Measurements from ENCODE around the gene ACER1.
A peak's percentile ranks its signal among the peaks of the same experiment; 100 is the strongest.
"Not testable (repeated sequence)": the region's sequence is repeated elsewhere in the genome, so short reads cannot be mapped to it uniquely, and the experiment has no call there.

Gene ACER1

DNA sequence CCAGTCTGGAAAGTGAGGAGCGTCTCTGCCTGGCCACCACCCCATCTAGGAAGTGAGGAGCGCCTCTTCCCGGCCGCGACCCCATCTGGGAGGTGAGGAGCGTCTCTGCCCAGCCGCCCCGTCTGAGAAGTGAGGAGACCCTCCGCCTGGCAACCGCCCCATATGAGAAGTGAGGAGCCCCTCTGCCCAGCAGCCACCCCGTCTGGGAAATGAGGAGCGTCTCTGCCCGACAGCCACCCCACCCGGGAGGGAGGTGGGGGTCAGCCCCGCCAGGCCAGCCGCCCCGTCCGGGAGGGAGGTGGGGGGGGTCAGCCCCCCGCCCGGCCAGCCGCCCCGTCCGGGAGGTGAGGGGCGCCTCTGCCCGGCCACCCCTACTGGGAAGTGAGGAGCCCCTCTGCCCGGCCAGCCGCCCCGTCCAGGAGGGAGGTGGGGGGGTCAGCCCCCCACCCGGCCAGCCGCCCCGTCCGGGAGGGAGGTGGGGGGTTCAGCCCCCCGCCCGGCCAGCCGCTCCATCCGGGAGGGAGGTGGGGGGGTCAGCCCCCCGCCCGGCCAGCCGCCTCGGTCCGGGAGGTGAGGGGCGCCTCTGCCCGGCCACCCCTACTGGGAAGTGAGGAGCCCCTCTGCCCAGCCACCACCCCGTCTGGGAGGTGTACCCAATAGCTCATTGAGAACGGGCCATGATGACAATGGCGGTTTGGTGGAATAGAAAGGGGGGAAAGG, 22.1 kb upstream of the ACER1 start:
- not testable (repeated sequence) for DNase-seq

- DNase-seq = no peak
Observed at GRCh38 chr19:6354098-6354674, 20.8 kb upstream of the ACER1 start.

- no peak for DNase-seq
Observed at GRCh38 chr19:6352381-6353165, 19.2 kb upstream of the ACER1 start.

GRCh38 chr19:6350688-6351087, 17.3 kb upstream of the ACER1 start:
- no peak for DNase-seq

DNA sequence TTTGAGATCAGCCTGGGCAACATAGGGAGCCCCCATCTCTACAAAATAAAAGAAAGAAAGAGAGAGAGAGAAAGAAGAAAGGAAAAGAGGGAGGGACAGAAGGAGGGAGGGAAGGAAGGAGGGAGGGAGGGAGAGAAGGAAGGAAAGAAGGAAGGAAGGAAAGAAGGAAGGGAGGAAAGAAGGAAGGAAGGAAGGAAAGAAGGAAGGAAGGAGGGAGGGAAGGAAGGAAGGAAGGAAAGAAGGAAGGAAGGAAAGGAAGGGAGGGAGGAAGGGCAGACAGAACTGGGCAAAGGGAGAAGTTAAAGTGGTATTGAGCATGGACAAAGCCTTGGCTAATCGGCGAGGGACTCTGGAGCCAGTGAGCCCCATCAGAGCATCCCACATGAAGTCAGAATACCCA, 15.9 kb upstream of the ACER1 start:
- DNase-seq = not testable (repeated sequence)

- DNase-seq = no peak
Observed at GRCh38 chr19:6343462-6343861, 10.1 kb upstream of the ACER1 start.

GRCh38 chr19:6340493-6341201, 7.2 kb upstream of the ACER1 start:
- DNase-seq = no peak

- no peak for DNase-seq
Observed at GRCh38 chr19:6334490-6335285, 1.3 kb upstream of the ACER1 start.

- no peak for DNase-seq
Observed at GRCh38 chr19:6326815-6327214, 6.6 kb downstream of the ACER1 start.

GRCh38 chr19:6325614-6326013, 7.8 kb downstream of the ACER1 start:
- no peak for DNase-seq

DNA sequence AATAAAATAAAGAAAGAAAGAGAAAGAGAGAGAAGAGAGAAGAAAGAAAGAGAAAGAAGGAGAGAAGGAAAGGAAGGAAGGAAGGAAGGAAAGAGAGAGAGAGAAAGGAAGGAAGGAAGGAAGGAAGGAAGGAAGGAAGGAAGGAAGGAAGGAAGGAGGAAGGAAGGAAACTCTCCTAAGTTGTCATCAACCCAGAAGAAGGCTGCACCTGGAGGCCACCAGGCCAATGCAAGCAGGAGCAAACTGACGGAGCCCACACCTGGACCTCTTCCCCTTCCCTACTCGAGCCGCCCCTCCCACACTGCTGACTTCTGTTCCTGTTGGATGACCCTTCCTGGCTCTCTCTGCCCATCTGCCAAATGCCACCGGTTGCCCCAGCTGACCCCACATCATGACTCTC, 8.7 kb downstream of the ACER1 start:
- DNase-seq = no peak

DNA sequence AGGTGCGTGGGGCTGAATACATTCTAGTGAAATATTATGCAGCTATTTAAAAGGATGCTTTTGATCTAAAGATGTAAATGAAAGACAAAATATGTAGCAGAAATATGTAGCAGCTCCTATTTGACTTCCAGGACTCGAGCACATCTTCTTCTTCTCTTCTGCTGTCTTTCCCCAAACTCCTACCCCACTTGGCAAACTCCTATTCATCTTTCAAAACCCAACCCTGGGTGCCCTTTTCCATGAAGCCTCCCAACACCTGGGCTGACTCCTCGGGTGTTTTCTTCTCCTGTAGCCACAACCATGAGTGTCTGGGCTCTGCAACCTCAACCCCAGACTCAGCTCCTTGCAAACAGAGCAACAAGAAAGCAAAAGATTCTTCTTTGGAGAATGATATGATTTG, 11.1 kb downstream of the ACER1 start:
- no peak for DNase-seq

- no peak for DNase-seq
Observed at GRCh38 chr19:6319376-6319775, 14.0 kb downstream of the ACER1 start.

DNA sequence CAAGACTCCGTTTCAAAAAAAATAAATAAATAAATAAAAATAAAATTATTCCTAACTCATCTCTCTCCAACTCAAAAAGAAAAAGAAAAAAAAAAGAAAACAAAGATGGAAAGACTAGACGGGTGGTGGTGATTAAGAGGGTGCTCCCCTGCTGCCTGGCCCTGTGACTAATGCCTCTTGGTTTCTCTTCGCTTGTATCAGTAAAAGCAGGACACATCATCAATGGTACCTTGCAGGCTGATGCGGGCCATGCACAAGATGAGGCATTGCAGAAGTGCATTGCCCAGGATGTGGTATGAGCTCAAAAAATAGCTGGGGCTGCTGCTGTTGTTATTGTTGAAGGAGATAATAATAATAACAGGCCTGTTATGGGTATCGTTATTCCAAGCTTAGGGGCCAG, 14.6 kb downstream of the ACER1 start:
- DNase-seq = no peak

DNA sequence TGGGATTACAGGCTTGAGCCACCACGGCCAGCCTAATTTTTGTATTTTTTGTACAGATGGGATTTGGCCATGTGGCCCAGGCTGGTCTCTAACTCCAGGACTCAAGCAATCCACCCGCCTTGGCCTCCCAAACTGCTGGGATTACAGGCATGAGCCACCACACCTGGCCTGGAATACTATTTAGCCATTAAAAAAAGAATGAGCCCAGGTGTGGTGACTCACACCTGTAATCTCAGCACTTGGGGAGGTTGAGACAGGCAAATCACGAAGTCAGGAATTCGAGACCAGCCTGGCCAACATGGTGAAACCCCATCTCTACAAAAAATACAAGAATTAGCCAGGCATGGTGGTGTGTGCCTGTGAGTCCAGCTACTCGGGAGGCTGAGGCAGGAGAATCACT, 17.8 kb downstream of the ACER1 start:
- not testable (repeated sequence) for DNase-seq

DNA sequence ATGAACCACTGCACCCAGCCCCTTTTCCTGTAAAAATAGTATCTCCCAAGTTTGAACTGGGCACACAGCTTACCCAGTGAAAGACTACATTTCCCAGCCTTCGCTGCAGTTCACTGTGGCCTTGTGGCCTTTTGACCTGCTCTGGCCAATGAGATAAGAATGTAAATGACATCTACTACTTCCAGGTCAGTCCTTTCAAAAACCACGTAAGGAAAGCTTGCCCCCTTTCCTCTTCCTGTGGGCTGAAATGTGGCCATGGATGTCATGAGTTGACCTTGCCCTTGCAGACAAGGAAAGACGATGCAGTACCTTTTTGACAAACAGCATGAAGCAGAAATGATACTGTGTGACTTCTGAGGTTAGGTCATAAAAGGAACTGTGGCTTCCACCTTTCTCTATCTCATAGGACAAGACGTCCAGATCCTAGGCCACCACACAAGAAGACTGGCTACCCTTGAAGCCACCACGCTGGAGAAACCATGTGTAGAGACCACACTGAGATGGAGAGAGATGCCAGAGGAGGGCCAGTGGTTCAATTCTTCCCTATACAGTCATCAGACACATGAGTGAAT, 19.9 kb downstream of the ACER1 start:
- no peak for DNase-seq

DNA sequence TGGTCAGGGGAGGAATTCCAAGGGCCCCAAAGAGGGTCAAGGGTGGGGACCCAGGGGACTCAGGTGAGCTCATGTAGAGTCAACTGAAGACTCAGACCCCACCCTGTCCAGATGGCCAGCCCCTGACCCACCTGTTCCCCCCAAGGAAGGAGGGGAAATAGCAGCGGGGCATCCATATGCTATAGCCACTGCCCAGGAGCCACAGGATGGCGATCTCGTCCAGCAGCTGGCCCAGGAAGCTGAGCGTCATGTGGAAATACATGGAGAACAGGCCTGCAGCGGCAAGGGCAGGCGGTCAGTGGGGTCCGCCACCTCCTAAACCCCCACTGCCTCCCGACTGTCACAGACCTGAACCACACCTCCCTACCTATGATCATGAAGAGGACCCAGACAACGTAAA, 21.4 kb downstream of the ACER1 start:
- no peak for DNase-seq

DNA sequence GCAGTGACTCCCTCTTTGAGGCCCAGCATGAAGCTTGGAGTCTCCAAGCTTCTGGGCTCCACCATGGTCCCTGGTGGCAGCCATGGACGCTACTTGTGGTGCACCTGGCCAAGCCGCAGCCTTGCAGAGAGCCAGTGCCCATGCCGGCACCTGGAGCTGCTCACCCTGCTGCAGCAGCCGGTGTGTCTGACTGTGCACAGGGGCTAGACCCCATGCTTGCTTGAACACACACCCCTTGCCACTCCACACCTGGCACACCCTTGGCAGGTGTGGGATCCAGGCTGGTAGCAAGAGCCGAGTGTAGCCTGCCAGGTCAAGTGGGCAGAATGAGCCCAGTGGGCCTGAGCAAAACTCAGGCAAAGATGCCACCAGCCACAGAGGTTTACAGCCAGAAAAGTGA, 35.0 kb downstream of the ACER1 start:
- no peak for DNase-seq

DNA sequence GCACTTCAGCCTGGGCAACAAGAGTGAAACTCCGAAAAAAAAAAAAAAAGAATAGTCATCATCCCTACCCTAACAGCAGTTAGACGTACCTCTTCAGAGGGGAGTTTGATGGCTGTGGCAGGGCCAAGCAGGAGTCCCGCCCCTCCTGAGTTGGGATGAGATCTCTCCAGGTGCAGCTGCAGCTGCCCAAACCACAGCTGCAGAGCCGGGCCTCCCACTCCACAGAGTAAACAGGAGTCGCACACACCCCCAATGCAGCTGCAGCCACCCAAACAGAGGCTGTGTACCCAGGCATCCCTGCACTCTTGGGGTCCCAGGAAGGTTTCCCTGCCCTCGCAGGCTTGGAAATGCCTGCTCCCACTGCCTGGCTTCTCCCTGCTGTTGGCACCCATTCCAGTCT, 36.2 kb downstream of the ACER1 start:
- DNase-seq = peak; percentile 21

DNA sequence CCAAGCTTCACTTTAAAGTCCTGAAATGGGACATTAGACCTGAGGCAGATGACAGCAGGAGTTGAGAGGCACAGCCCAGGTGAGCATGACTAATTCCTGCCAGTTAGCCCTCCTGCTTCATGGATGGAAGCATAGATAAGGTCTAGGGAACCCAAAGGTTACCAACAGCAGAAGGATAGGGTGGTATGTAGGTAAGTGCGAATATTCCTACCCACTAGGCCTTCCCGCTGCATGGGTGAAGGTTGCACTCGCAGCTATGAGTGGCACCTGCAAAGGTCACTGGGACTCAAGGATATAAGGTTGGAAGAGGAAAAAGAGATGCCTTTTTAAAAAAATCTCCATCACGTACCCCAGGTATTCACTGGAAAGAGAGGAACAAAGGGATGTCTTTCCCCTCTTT, 41.4 kb downstream of the ACER1 start:
- no peak for DNase-seq

GRCh38 chr19:6288737-6289136, 44.7 kb downstream of the ACER1 start:
- DNase-seq = no peak

- DNase-seq = no peak
Observed at GRCh38 chr19:6287269-6287885, 46.0 kb downstream of the ACER1 start.
